Spleen (tissue), 11 donors: ENCODE data around the gene ADCK2. TPM values are rescaled to one million over a fixed set of nuclear protein-coding genes. Genes with fewer than 3 reads are reported as not detected.

Experiments used
- DNase-seq: peaks from one replicate; pipeline ENCODE4 v3.0.0-alpha.2; 2020
- H3K27ac ChIP-seq, 8 donors: fragments of 200-600 bp; sonication (generic) in 7 of 8; 1 replicate in 4 of 8; 2 replicates in 4 of 8; pipeline versions ENCODE4 v1.5.0 to v1.8.0; 2016 to 2021; ENCODE audit warnings: inconsistent platforms in 4 of 8, mild to moderate bottlenecking in 4 of 8, moderate library complexity in 1 of 8
- H3K27me3 ChIP-seq, 7 donors: fragments of 200-600 bp; sonication (generic) in 6 of 7; replicated peaks in 1 of 7; 1 replicate in 4 of 7; 2 replicates in 3 of 7; pipeline versions ENCODE4 v1.5.0 to v1.8.0; 2016 to 2021; ENCODE audit warnings: inconsistent platforms in 3 of 7, mild to moderate bottlenecking in 1 of 7
- H3K36me3 ChIP-seq, 6 donors: fragments of 200-600 bp; sonication (generic) in 5 of 6; 1 replicate in 4 of 6; 2 replicates in 2 of 6; pipeline versions ENCODE4 v1.5.0 to v1.8.0; 2016 to 2021; ENCODE audit warnings: inconsistent platforms in 2 of 6
- H3K4me1 ChIP-seq, 6 donors: fragments of 200-600 bp; sonication (generic) in 5 of 6; 1 replicate in 3 of 6; 2 replicates in 3 of 6; pipeline versions ENCODE4 v1.5.0 to v1.8.0; 2016 to 2021; ENCODE audit warnings: inconsistent platforms in 3 of 6
- H3K4me3 ChIP-seq, 8 donors: fragments of 200-600 bp; sonication (generic) in 7 of 8; 1 replicate in 4 of 8; 2 replicates in 4 of 8; pipeline versions ENCODE4 v1.5.0 to v1.8.0; 2016 to 2021; ENCODE audit warnings: inconsistent platforms in 4 of 8, mild to moderate bottlenecking in 4 of 8, moderate library complexity in 2 of 8
- H3K9me3 ChIP-seq, 8 donors: fragments of 200-600 bp; sonication (generic) in 7 of 8; 1 replicate in 4 of 8; 2 replicates in 4 of 8; pipeline versions ENCODE4 v1.5.0 to v1.8.0; 2016 to 2021; ENCODE audit warnings: inconsistent platforms in 4 of 8
- CTCF ChIP-seq, 11 experiments: fragments of 200-600 bp in 7 of 11; fragments of 450-650 bp in 4 of 11; sonication (generic) in 4 of 11; IDR thresholded peaks in 8 of 11; conservative IDR thresholded peaks in 3 of 11; 1 replicate in 7 of 11; 2 replicates in 4 of 11; pipeline versions ENCODE4 v1.4.0 to v1.8.0; 2016 to 2021; ENCODE audit warnings: antibody characterized with exemption in 11 of 11, inconsistent platforms in 4 of 11, mild to moderate bottlenecking in 1 of 11
- POLR2A ChIP-seq, 3 donors: fragments of 450-650 bp; IDR thresholded peaks; one replicate each; pipeline ENCODE4 v1.5.1; 2017; ENCODE audit warnings: antibody characterized with exemption in 3 of 3, mild to moderate bottlenecking in 1 of 3
- POLR2AphosphoS5 ChIP-seq, 3 donors: sonication (generic); formaldehyde crosslinking; IDR thresholded peaks; one replicate each; pipeline ENCODE4 v1.5.1; 2017; ENCODE audit warnings: antibody characterized with exemption in 3 of 3
- WGBS, 5 donors: extraction: QIAGEN DNeasy Blood & Tissue Kit in 3 of 5; methylation state at CpG; one replicate each; pipeline versions ENCODE4 v1.1.5 to v1.1.7; 2013 to 2018; 5-methylcytosine and 5-hydroxymethylcytosine counted together
- intact Hi-C: fragments of 100-400 bp; cut with DNase I; formaldehyde crosslinking; loops from one replicate; pipeline ENCODE4 v1.15.0; 2023; ENCODE audit warnings: low total_unique reads
- polyA plus RNA-seq, 3 donors: library from polyadenylated mRNA; stranded (reverse); fragments of 200-250 nt; gene quantifications; one replicate each; pipeline ENCODE4 v1.2.1, GENCODE V29; 2013
- total RNA-seq, 7 donors: library from RNA; depleted of rRNA in 3 of 7; stranded (reverse); fragments of >200 nt in 3 of 7; fragmentation: NEBNext Ultra II Directional in 4 of 7; extraction: Animal tissue kit (Norgen Biotek cat#: 25700) in 4 of 7; gene quantifications; one replicate each; pipeline versions ENCODE4 v1.1.0 to v1.2.1, GENCODE V29; 2016 to 2021
- donor health status: healthy with polysubstance abuse.
- donor health status: DM: no; HTN: no; CAD: no; lungs with moderate emphysema.
- donor health status: DM: no; HTN: no; CAD: no.
- donor health status: Bipolar disorder and iron deficiency.
- donor health status: healthy.
- donor health status: DM: no; HTN: no; CAD: no.
- donor health status: DM: yes; HTN: yes; CAD: no.

The ADCK2 gene
- total and polyA plus RNA-seq, 10 donors, result 10.6 to 25.2 (median 18.5) TPM

GRCh38 chr7:140677496-140677895, 4.8 kb downstream of the ADCK2 start:
- H3K4me3 ChIP-seq, result no peak overlapping the region
- no peak for DNase-seq
- no peaks in the 10 kb centered on the region for H3K27me3 ChIP-seq
- no peaks in the 10 kb centered on the region for H3K9me3 ChIP-seq
- H3K27ac ChIP-seq, result no peak overlapping the region
- H3K36me3 ChIP-seq, result peaks cover 0 to 57% (median 29%) of the 10 kb centered on the region in 6 donors
- 85 to 92% (median 86%) methylated on average over 3 of the region's 3 CpGs for WGBS, 5 donors
- peaks cover 18 to 48% (median 38%) of the 10 kb centered on the region in 6 donors for H3K4me1 ChIP-seq
- no peak for TF ChIP-seq POLR2A (IDR thresholded peaks at IDR 0.05)
- TF ChIP-seq CTCF (IDR thresholded peaks at IDR 0.05 in 8 of 11, conservative IDR thresholded peaks at IDR 0.05 in 3 of 11), result no peak
- no peak for TF ChIP-seq POLR2AphosphoS5 (IDR thresholded peaks at IDR 0.05)
- intact Hi-C loops, result no loop called here

- H3K27ac ChIP-seq, result no peak overlapping the region
- no peaks in the 10 kb centered on the region for H3K27me3 ChIP-seq
- peaks cover 0 to 65% (median 29%) of the 10 kb centered on the region in 6 donors for H3K36me3 ChIP-seq
- WGBS, 5 donors, result 93 to 98% (median 96%) methylated on average over 20 of the region's 20 CpGs
- DNase-seq, result peak; percentile 72
- H3K4me3 ChIP-seq, result no peak overlapping the region
- intact Hi-C loops, result no loop called here
- no peaks in the 10 kb centered on the region for H3K9me3 ChIP-seq
- H3K4me1 ChIP-seq, result peaks cover 18 to 45% (median 36%) of the 10 kb centered on the region in 6 donors
- TF ChIP-seq POLR2A (IDR thresholded peaks at IDR 0.05) (no peak), POLR2AphosphoS5 (IDR thresholded peaks at IDR 0.05) (peak in 1 of 3 donors; percentile 17)
These were observed 5.5 kb downstream of the ADCK2 start for GRCh38 chr7:140678081-140678815.

GRCh38 chr7:140678816-140679130, 6.0 kb downstream of the ADCK2 start:
- no peaks in the 10 kb centered on the region for H3K9me3 ChIP-seq
- TF ChIP-seq POLR2A (IDR thresholded peaks at IDR 0.05) (no peak), CTCF (IDR thresholded peaks at IDR 0.05 in 8 of 11, conservative IDR thresholded peaks at IDR 0.05 in 3 of 11) (no peak), POLR2AphosphoS5 (IDR thresholded peaks at IDR 0.05) (no peak)
- 86 to 99% (median 94%) methylated on average over 4 to 7 of the region's 7 CpGs for WGBS, 5 donors
- peaks cover 0 to 70% (median 29%) of the 10 kb centered on the region in 6 donors for H3K36me3 ChIP-seq
- H3K4me3 ChIP-seq, result no peak overlapping the region
- intact Hi-C loops, result no loop called here
- H3K27me3 ChIP-seq, result no peaks in the 10 kb centered on the region
- DNase-seq, result peak; percentile 66
- peaks cover 18 to 40% (median 31%) of the 10 kb centered on the region in 6 donors for H3K4me1 ChIP-seq
- H3K27ac ChIP-seq, result no peak overlapping the region

GRCh38 chr7:140679186-140679585, 6.4 kb downstream of the ADCK2 start:
- DNase-seq, result peak; percentile 48
- Histone ChIP-seq H3K4me1 (peaks cover 17 to 36% (median 27%) of the 10 kb centered on the region in 6 donors), H3K36me3 (peaks cover 0 to 74% (median 29%) of the 10 kb centered on the region in 6 donors), H3K9me3 (no peaks in the 10 kb centered on the region), H3K27ac (no peak overlapping the region), H3K4me3 (no peak overlapping the region), H3K27me3 (no peaks in the 10 kb centered on the region)
- no peak for TF ChIP-seq CTCF (IDR thresholded peaks at IDR 0.05 in 8 of 11, conservative IDR thresholded peaks at IDR 0.05 in 3 of 11)
- no peak for TF ChIP-seq POLR2A (IDR thresholded peaks at IDR 0.05)
- TF ChIP-seq POLR2AphosphoS5 (IDR thresholded peaks at IDR 0.05), result no peak
- intact Hi-C loops, result no loop called here
- WGBS, 5 donors, result 94 to 98% (median 97%) methylated on average over 9 of the region's 9 CpGs
